ENCODE results near the gene PTDSS2.

DNA sequence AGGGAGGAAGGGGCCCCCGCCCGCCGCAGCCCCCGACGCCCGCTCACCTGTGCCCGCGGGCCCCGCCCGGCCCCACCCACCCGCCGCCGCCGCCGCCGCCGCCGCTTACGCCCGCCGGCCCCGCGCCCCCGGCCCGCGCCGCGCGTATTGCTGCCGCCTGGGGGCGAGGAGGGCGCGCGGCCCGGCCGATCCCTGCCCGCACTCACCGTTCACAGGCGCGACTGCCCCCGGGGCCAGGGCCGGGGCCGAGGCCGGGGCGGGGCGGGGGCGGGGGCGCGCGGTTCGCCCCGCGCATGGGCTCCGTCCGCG lies 85.1 kb downstream of the PTDSS2 start:
- TF ChIP-seq, protein P1, sequence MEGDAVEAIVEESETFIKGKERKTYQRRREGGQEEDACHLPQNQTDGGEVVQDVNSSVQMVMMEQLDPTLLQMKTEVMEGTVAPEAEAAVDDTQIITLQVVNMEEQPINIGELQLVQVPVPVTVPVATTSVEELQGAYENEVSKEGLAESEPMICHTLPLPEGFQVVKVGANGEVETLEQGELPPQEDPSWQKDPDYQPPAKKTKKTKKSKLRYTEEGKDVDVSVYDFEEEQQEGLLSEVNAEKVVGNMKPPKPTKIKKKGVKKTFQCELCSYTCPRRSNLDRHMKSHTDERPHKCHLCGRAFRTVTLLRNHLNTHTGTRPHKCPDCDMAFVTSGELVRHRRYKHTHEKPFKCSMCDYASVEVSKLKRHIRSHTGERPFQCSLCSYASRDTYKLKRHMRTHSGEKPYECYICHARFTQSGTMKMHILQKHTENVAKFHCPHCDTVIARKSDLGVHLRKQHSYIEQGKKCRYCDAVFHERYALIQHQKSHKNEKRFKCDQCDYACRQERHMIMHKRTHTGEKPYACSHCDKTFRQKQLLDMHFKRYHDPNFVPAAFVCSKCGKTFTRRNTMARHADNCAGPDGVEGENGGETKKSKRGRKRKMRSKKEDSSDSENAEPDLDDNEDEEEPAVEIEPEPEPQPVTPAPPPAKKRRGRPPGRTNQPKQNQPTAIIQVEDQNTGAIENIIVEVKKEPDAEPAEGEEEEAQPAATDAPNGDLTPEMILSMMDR (IDR thresholded peaks at IDR 0.05; ENCODE audit: low read length) = no peak
- no peak for TF ChIP-seq EZH2 (optimal IDR thresholded peaks at IDR 0.05; ENCODE audit: low read depth, low read length)
